GM20431 (cell line): ENCODE results near the gene POT1.

Source experiments
- in situ Hi-C: fragments of 300-500 bp; cut with MseI, MboI; formaldehyde crosslinking; loops from one replicate; pipeline ENCODE4 v1.15.0; 2020; ENCODE audit warnings: low sequenced_read_pairs; ENCODE audit not compliant: unreplicated experiment

Gene POT1

GRCh38 chr7:124779620-124780019, 150.0 kb downstream of the POT1 start:
- in situ Hi-C loops, result loop anchor here (25.0 kb wide), 1 partner anchor 617 kb away; no protein-coding TSS in a partner anchor

- in situ Hi-C loops, result loop anchor here (25.0 kb wide), 1 partner anchor 617 kb away; no protein-coding TSS in a partner anchor
Measured at GRCh38 chr7:124779194-124779593, 150.4 kb downstream of the POT1 start.

- in situ Hi-C loops, result loop anchor here (25.0 kb wide), 1 partner anchor 615 kb away; no protein-coding TSS in a partner anchor
Measured at GRCh38 chr7:124777268-124777667, 152.4 kb downstream of the POT1 start.

DNA sequence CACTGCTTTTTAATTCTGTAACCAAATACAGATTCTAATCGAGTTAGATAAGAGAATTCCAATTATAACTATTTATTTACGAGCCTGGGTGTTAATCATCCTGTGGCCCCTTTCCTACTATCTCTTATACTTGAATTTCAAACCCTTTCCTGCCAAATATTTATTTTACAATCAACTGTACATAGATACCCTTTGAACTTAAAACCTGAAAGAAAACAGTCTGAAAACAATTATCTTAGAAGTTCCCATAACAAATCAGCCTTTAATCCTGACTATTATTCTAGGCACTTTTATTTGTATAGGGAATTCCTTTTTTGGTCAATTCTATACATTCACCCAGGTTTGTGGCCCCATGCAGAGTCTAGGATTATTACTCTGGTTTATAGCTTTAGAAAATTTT, 153.5 kb downstream of the POT1 start:
- in situ Hi-C loops, result loop anchor here (25.0 kb wide), 1 partner anchor 614 kb away; no protein-coding TSS in a partner anchor

DNA sequence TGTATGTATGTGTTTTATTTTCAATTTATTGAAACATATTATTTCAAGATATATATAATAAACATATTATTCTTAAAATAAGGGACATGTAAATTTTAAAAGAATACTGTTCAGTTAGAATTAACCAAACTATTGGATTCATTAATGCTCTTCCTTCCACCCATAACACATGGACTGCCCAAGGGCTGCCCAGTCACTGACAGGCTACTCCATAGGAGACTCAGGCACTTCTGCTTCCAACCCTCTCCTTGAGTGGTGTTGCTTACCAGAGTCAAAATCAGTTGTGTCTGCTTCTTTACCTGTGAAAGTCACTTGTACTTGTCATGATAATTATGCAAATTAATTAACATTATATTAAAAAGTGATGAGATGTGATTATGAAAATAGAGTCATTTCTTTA, 154.2 kb downstream of the POT1 start:
- in situ Hi-C loops, result loop anchor here (25.0 kb wide), 1 partner anchor 613 kb away; no protein-coding TSS in a partner anchor

GRCh38 chr7:124773938-124774337, 155.7 kb downstream of the POT1 start:
- in situ Hi-C loops, result no loop called here

GRCh38 chr7:124773339-124773738, 156.3 kb downstream of the POT1 start:
- in situ Hi-C loops, result no loop called here
